22Rv1 (cell line): ENCODE results near the gene OSM.

Experiments
- CTCF ChIP-seq: fragments of 450-650 bp; IDR thresholded peaks from 2 replicates; pipeline ENCODE4 v1.5.1; 2017; ENCODE audit warnings: mild to moderate bottlenecking
- ZFX ChIP-seq: fragments of 450-650 bp; IDR thresholded peaks from 2 replicates; pipeline ENCODE4 v1.6.1; 2017; ENCODE audit warnings: antibody characterized with exemption, borderline replicate concordance

- TF ChIP-seq CTCF (no peak), ZFX (no peak)
Observed at GRCh38 chr22:30277547-30278344, 11.1 kb upstream of the OSM start.
